ENCODE measurements around the gene DZIP1L.

DZIP1L gene

GRCh38 chr3:138027821-138028220, 87.6 kb downstream of the DZIP1L start:
- Mint-ChIP-seq H3K4me3 (no peak overlapping the region), H3K36me3 (ENCODE audit: low read depth) (peaks cover 6% of the 10 kb centered on the region), H3K27me3 (no peaks in the 10 kb centered on the region), H3K27ac (no peak overlapping the region), H3K9me3 (no peaks in the 10 kb centered on the region), H3K4me1 (ENCODE audit: low read depth) (no peaks in the 10 kb centered on the region)
- intact Hi-C loops (cut with micrococcal nuclease): no loop called here

- H3K9me3 Mint-ChIP-seq: no peaks in the 10 kb centered on the region
- H3K4me1 Mint-ChIP-seq (ENCODE audit: low read depth): no peaks in the 10 kb centered on the region
- intact Hi-C loops (cut with micrococcal nuclease): no loop called here
- no peaks in the 10 kb centered on the region for H3K27me3 Mint-ChIP-seq
- H3K27ac Mint-ChIP-seq: no peak overlapping the region
- peaks cover 6% of the 10 kb centered on the region for H3K36me3 Mint-ChIP-seq (ENCODE audit: low read depth)
- H3K4me3 Mint-ChIP-seq: no peak overlapping the region
These were observed 89.9 kb downstream of the DZIP1L start for GRCh38 chr3:138025553-138025952.

- H3K27me3 Mint-ChIP-seq: no peaks in the 10 kb centered on the region
- H3K4me1 Mint-ChIP-seq (ENCODE audit: low read depth): no peaks in the 10 kb centered on the region
- H3K9me3 Mint-ChIP-seq: peaks cover 4% of the 10 kb centered on the region
- intact Hi-C loops (cut with micrococcal nuclease): no loop called here
- H3K4me3 Mint-ChIP-seq: no peak overlapping the region
- peaks cover 6% of the 10 kb centered on the region for H3K36me3 Mint-ChIP-seq (ENCODE audit: low read depth)
- H3K27ac Mint-ChIP-seq: no peak overlapping the region
These were observed 91.7 kb downstream of the DZIP1L start for GRCh38 chr3:138023754-138024153.

- H3K9me3 Mint-ChIP-seq: peaks cover 8% of the 10 kb centered on the region
- no peak overlapping the region for H3K27ac Mint-ChIP-seq
- H3K27me3 Mint-ChIP-seq: no peaks in the 10 kb centered on the region
- intact Hi-C loops (cut with micrococcal nuclease): no loop called here
- H3K4me3 Mint-ChIP-seq: no peak overlapping the region
- H3K36me3 Mint-ChIP-seq (ENCODE audit: low read depth): peaks cover 6% of the 10 kb centered on the region
- H3K4me1 Mint-ChIP-seq (ENCODE audit: low read depth): no peaks in the 10 kb centered on the region
These were observed 95.9 kb downstream of the DZIP1L start for GRCh38 chr3:138019281-138020069.

- H3K36me3 Mint-ChIP-seq (ENCODE audit: low read depth): no peaks in the 10 kb centered on the region
- intact Hi-C loops (cut with micrococcal nuclease): no loop called here
- H3K9me3 Mint-ChIP-seq: peaks cover 8% of the 10 kb centered on the region
- no peak overlapping the region for H3K4me3 Mint-ChIP-seq
- no peaks in the 10 kb centered on the region for H3K27me3 Mint-ChIP-seq
- no peak overlapping the region for H3K27ac Mint-ChIP-seq
- H3K4me1 Mint-ChIP-seq (ENCODE audit: low read depth): no peaks in the 10 kb centered on the region
These were observed 99.3 kb downstream of the DZIP1L start for GRCh38 chr3:138016065-138016464.

GRCh38 chr3:138012526-138012925, 102.9 kb downstream of the DZIP1L start:
- Mint-ChIP-seq H3K9me3 (no peaks in the 10 kb centered on the region), H3K4me3 (no peak overlapping the region), H3K27ac (no peak overlapping the region), H3K4me1 (ENCODE audit: low read depth) (no peaks in the 10 kb centered on the region), H3K36me3 (ENCODE audit: low read depth) (no peaks in the 10 kb centered on the region), H3K27me3 (no peaks in the 10 kb centered on the region)
- intact Hi-C loops (cut with micrococcal nuclease): no loop called here
